Liver (tissue), 9 donors: ENCODE results near the gene TRIOBP. TPM values are rescaled to one million over a fixed set of nuclear protein-coding genes. Genes with fewer than 3 reads are reported as not detected.

Source experiments
- DNase-seq: peaks from one replicate; pipeline ENCODE4 v3.0.0-alpha.2; 2017; ENCODE audit warnings: low spot score
- H3K27ac ChIP-seq, 2 donors: one replicate each; pipeline ENCODE4 v1.7.0; 2013; ENCODE audit warnings: inconsistent platforms in 2 of 2, low read length in 2 of 2, control low read depth in 1 of 2, low read depth in 1 of 2, mild to moderate bottlenecking in 1 of 2
- H3K27me3 ChIP-seq, 4 donors: one replicate each; pipeline versions ENCODE4 v1.6.1 to v1.7.0; 2013; ENCODE audit warnings: low read length in 3 of 4, inconsistent platforms in 1 of 4, mild to moderate bottlenecking in 1 of 4, moderate library complexity in 1 of 4; ENCODE audit not compliant: control insufficient read depth in 4 of 4, insufficient read depth in 4 of 4
- H3K36me3 ChIP-seq, 4 donors: one replicate each; pipeline versions ENCODE4 v1.6.1 to v1.7.0; 2013; ENCODE audit warnings: low read length in 3 of 4, mild to moderate bottlenecking in 3 of 4, low read depth in 1 of 4, moderate library complexity in 1 of 4; ENCODE audit not compliant: control insufficient read depth in 4 of 4, insufficient read depth in 3 of 4
- H3K4me1 ChIP-seq, 4 donors: one replicate each; pipeline versions ENCODE4 v1.6.1 to v1.7.0; 2013; ENCODE audit warnings: low read length in 3 of 4, mild to moderate bottlenecking in 3 of 4, moderate library complexity in 1 of 4; ENCODE audit not compliant: control insufficient read depth in 4 of 4, insufficient read depth in 4 of 4
- H3K4me3 ChIP-seq, 3 donors: one replicate each; pipeline versions ENCODE4 v1.6.1 to v1.7.0; 2013; ENCODE audit warnings: low read length in 3 of 3, control low read depth in 1 of 3, low read depth in 1 of 3, mild to moderate bottlenecking in 1 of 3
- H3K9ac ChIP-seq, 2 donors: one replicate each; pipeline ENCODE4 v1.7.0; 2013; ENCODE audit warnings: low read length in 2 of 2, mild to moderate bottlenecking in 2 of 2, moderate library complexity in 2 of 2, control low read depth in 1 of 2, low read depth in 1 of 2
- H3K9me3 ChIP-seq, 4 donors: one replicate each; pipeline versions ENCODE4 v1.6.1 to v1.7.0; 2013; ENCODE audit warnings: low read length in 3 of 4; ENCODE audit not compliant: control insufficient read depth in 4 of 4
- CTCF ChIP-seq: fragments of 150-350 bp; IDR thresholded peaks from 2 replicates; pipeline ENCODE4 v1.5.1; 2017; ENCODE audit warnings: improper control_type of control experiment, low read depth, low read length; ENCODE audit not compliant: missing input control
- EGR1 ChIP-seq, 2 donors: IDR thresholded peaks; 2 replicates each; pipeline ENCODE4 v1.6.1; 2016 to 2018; ENCODE audit warnings: antibody characterized with exemption in 2 of 2, low read depth in 2 of 2
- FOXA1 ChIP-seq: IDR thresholded peaks from 2 replicates; pipeline ENCODE4 v1.6.1; 2016; ENCODE audit warnings: antibody characterized with exemption
- FOXA2 ChIP-seq: IDR thresholded peaks from 2 replicates; pipeline ENCODE4 v1.6.1; 2016; ENCODE audit warnings: antibody characterized with exemption
- GABPA ChIP-seq, 2 donors: IDR thresholded peaks in 1 of 2; conservative IDR thresholded peaks in 1 of 2; 2 replicates each; pipeline ENCODE4 v1.6.1; 2016; ENCODE audit warnings: antibody characterized with exemption in 2 of 2, mild to moderate bottlenecking in 1 of 2, moderate library complexity in 1 of 2
- HNF4A ChIP-seq, 2 donors: conservative IDR thresholded peaks; 2 replicates each; pipeline ENCODE4 v1.6.1; 2016; ENCODE audit warnings: antibody characterized with exemption in 2 of 2, mild to moderate bottlenecking in 2 of 2
- HNF4G ChIP-seq: IDR thresholded peaks from 2 replicates; pipeline ENCODE4 v1.6.1; 2016; ENCODE audit warnings: antibody characterized with exemption
- JUND ChIP-seq, 2 donors: IDR thresholded peaks; 2 replicates each; pipeline ENCODE4 v1.6.1; 2016; ENCODE audit warnings: antibody characterized with exemption in 2 of 2
- MAX ChIP-seq: IDR thresholded peaks from 2 replicates; pipeline ENCODE4 v1.6.1; 2016; ENCODE audit warnings: antibody characterized with exemption
- RAD21 ChIP-seq, 2 donors: IDR thresholded peaks; 2 replicates each; pipeline ENCODE4 v1.6.1; 2016; ENCODE audit warnings: antibody characterized with exemption in 2 of 2, mild to moderate bottlenecking in 2 of 2
- RXRA ChIP-seq, 2 donors: IDR thresholded peaks; 2 replicates each; pipeline ENCODE4 v1.6.1; 2017 to 2018; ENCODE audit warnings: antibody characterized with exemption in 2 of 2, mild to moderate bottlenecking in 1 of 2
- SP1 ChIP-seq: IDR thresholded peaks from 2 replicates; pipeline ENCODE4 v1.6.1; 2018; ENCODE audit warnings: antibody characterized with exemption, mild to moderate bottlenecking
- TAF1 ChIP-seq: conservative IDR thresholded peaks from 2 replicates; pipeline ENCODE4 v1.6.1; 2016; ENCODE audit warnings: antibody characterized with exemption, mild to moderate bottlenecking
- YY1 ChIP-seq: IDR thresholded peaks from 2 replicates; pipeline ENCODE4 v1.6.1; 2016; ENCODE audit warnings: antibody characterized with exemption, mild to moderate bottlenecking
- ZBTB33 ChIP-seq: IDR thresholded peaks from 2 replicates; pipeline ENCODE4 v1.6.1; 2016; ENCODE audit warnings: antibody characterized with exemption
- WGBS: extraction: QIAGEN DNeasy Blood & Tissue Kit; methylation state at CpG from one replicate; pipeline ENCODE4 v1.1.7; 2013; 5-methylcytosine and 5-hydroxymethylcytosine counted together
- polyA plus RNA-seq, 2 donors: library from polyadenylated mRNA; stranded (reverse) in 1 of 2; unstranded in 1 of 2; fragments of 200-250 nt in 1 of 2; fragments of >200 nt in 1 of 2; fragmentation: Nextera tagmentation in 1 of 2; extraction: Ambion mirVana in 1 of 2; gene quantifications; one replicate each; pipeline versions ENCODE4 v1.2.1 to v1.2.3, GENCODE V29; 2013 to 2015
- total RNA-seq, 2 donors: library from RNA; depleted of rRNA; stranded (reverse); fragments of >200 nt; gene quantifications; one replicate each; pipeline ENCODE4 v1.2.3, GENCODE V29; 2014
- TF ChIP-seq, protein P1 (sequence below): IDR thresholded peaks from 2 replicates; pipeline ENCODE4 v1.6.1; 2016; ENCODE audit warnings: antibody characterized with exemption
- TF ChIP-seq, protein P2 (sequence below): IDR thresholded peaks from 2 replicates; pipeline ENCODE4 v1.6.1; 2016; ENCODE audit warnings: antibody characterized with exemption, mild to moderate bottlenecking
- donor health status: healthy.
- donor health status: healthy.
- donor health status: healthy.
- donor health status: healthy.
- donor health status: healthy.

Gene TRIOBP
- total and polyA plus RNA-seq, 4 donors: 4.8 to 41.1 (median 21.6) TPM

DNA sequence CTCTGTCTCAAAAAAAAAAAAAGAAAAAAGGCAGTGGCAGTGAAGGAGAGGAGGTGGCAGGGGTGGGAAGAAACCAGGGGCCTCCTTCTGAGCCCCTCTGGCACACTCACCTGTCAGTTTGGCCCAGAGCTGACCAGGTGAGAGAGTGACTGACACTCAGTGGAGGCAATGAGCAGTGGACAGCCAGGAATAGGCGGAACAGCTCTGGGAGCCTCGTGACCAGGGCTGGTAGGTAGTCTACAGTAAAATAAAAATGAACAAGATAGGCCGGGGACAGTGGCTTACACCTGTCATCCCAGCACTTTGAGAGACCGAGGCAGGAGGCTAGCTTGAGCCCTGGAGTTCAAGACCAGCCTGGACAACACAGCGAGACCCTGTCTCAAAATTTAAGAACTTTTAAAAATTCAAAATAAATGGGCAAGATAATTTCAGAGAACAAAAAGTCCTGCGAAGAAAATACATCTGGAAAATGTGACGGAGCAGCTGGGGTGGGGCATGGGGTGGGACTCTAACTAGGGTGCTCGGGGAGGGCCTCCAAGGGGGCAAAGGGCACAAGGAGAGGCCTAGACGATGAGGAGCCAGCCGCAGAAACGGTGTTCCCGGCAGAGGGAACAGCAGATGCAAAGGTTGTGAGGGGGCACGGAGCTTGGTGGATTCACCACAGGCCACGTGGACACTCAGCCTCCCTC, 42.1 kb upstream of the TRIOBP start:
- Histone ChIP-seq H3K27me3 (no peaks in the 10 kb centered on the region), H3K36me3 (peaks cover 0 to 2% (median 0%) of the 10 kb centered on the region in 4 donors), H3K9me3 (no peaks in the 10 kb centered on the region), H3K4me3 (no peak overlapping the region), H3K27ac (no peak overlapping the region), H3K4me1 (peaks cover 2 to 17% (median 12%) of the 10 kb centered on the region in 4 donors), H3K9ac (no peak overlapping the region)
- WGBS: 89% methylated on average over 14 of the region's 14 CpGs
- no peak for DNase-seq
- no peak for TF ChIP-seq HNF4G
- no peak for TF ChIP-seq CTCF
- TF ChIP-seq, protein P1, sequence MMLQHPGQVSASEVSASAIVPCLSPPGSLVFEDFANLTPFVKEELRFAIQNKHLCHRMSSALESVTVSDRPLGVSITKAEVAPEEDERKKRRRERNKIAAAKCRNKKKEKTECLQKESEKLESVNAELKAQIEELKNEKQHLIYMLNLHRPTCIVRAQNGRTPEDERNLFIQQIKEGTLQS: no peak
- TF ChIP-seq TAF1: no peak
- no peak for TF ChIP-seq YY1
- TF ChIP-seq FOXA1: no peak
- no peak for TF ChIP-seq HNF4A (conservative IDR thresholded peaks at IDR 0.05)
- no peak for TF ChIP-seq JUND (IDR thresholded peaks at IDR 0.05)
- TF ChIP-seq MAX: no peak
- no peak for TF ChIP-seq SP1
- TF ChIP-seq GABPA (IDR thresholded peaks at IDR 0.05 in 1 of 2, conservative IDR thresholded peaks at IDR 0.05 in 1 of 2): no peak
- no peak for TF ChIP-seq ZBTB33

DNA sequence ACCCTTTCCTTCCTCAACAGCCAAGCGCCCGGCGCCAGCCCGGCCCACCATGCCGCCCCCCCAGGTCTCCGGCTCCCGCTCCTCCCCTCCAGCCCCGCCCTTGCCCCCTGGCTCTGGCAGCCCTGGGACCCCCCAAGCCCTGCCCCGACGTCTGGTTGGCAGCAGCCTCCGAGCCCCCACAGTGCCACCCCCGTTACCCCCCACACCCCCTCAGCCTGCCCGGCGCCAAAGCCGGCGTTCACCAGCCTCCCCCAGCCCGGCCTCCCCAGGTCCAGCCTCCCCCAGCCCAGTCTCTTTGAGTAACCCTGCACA, 41.6 kb upstream of the TRIOBP start:
- Histone ChIP-seq H3K9me3 (no peaks in the 10 kb centered on the region), H3K4me3 (no peak overlapping the region), H3K27me3 (no peaks in the 10 kb centered on the region), H3K9ac (no peak overlapping the region), H3K4me1 (peaks cover 2 to 22% (median 17%) of the 10 kb centered on the region in 4 donors), H3K27ac (no peak overlapping the region), H3K36me3 (peaks cover 0 to 2% (median 0%) of the 10 kb centered on the region in 4 donors)
- TF ChIP-seq CTCF (no peak), YY1 (no peak), RAD21 (IDR thresholded peaks at IDR 0.05) (no peak), MAX (no peak), ZBTB33 (no peak), HNF4A (conservative IDR thresholded peaks at IDR 0.05) (no peak), GABPA (IDR thresholded peaks at IDR 0.05 in 1 of 2, conservative IDR thresholded peaks at IDR 0.05 in 1 of 2) (no peak), SP1 (no peak), EGR1 (IDR thresholded peaks at IDR 0.05; ENCODE audit: low read depth in 2 of 2) (no peak), FOXA1 (no peak), FOXA2 (no peak), RXRA (IDR thresholded peaks at IDR 0.05) (no peak)
- TF ChIP-seq, protein P1: no peak
- TF ChIP-seq, protein P2, sequence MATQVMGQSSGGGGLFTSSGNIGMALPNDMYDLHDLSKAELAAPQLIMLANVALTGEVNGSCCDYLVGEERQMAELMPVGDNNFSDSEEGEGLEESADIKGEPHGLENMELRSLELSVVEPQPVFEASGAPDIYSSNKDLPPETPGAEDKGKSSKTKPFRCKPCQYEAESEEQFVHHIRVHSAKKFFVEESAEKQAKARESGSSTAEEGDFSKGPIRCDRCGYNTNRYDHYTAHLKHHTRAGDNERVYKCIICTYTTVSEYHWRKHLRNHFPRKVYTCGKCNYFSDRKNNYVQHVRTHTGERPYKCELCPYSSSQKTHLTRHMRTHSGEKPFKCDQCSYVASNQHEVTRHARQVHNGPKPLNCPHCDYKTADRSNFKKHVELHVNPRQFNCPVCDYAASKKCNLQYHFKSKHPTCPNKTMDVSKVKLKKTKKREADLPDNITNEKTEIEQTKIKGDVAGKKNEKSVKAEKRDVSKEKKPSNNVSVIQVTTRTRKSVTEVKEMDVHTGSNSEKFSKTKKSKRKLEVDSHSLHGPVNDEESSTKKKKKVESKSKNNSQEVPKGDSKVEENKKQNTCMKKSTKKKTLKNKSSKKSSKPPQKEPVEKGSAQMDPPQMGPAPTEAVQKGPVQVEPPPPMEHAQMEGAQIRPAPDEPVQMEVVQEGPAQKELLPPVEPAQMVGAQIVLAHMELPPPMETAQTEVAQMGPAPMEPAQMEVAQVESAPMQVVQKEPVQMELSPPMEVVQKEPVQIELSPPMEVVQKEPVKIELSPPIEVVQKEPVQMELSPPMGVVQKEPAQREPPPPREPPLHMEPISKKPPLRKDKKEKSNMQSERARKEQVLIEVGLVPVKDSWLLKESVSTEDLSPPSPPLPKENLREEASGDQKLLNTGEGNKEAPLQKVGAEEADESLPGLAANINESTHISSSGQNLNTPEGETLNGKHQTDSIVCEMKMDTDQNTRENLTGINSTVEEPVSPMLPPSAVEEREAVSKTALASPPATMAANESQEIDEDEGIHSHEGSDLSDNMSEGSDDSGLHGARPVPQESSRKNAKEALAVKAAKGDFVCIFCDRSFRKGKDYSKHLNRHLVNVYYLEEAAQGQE: no peak
- WGBS: 91% methylated on average over 17 of the region's 17 CpGs
- no peak for DNase-seq
